K562 (cell line): Measurements from ENCODE around the gene DIP2B. TPM values are rescaled to one million over a fixed set of nuclear protein-coding genes. Genes with fewer than 3 reads are reported as not detected.

ENCODE experiments used
- ATAC-seq: fragments of 200-7000 bp; cut with Tn5 transposase; 3 replicates; pipeline ENCODE4 v1.9.1; 2020; ENCODE audit warnings: moderate library complexity
- BruUV-seq: library from RNA; stranded (reverse); fragments of 400-500 nt; replicated peaks from 2 replicates; lab custom pipeline; 2021; lab: Mats Ljungman, UMichigan
- CTCF ChIA-PET: fragments of 300-600 bp; formaldehyde crosslinking; extraction: SDS; loops from one replicate; lab custom pipeline; 2021; ENCODE audit warnings: low intra/inter-chr PET ratio; lab: Yijun Ruan, JAX
- POLR2A ChIA-PET: fragments of 300-600, 350-650 bp; sonication (Branson Sonifier 250); formaldehyde crosslinking; extraction: SDS; loops from one replicate; lab custom pipeline; 2021; ENCODE audit warnings: antibody characterized with exemption, inconsistent platforms; lab: Yijun Ruan, JAX
- DNase-seq, 4 experiments: peaks; one replicate each; pipeline versions ENCODE4 v3.0.0 to v3.0.0-alpha.2; 2011 to 2018; ENCODE audit warnings: low spot score in 3 of 4, mixed read lengths in 3 of 4; ENCODE audit errors: extremely low read depth in 1 of 4
- FAIRE-seq: peaks from 2 replicates; lab custom pipeline; 2011; peaks lifted over from hg19 to GRCh38; lab: Jason Lieb, UNC
- H2AFZ ChIP-seq: 2 replicates; pipeline ENCODE4 v1.6.0; 2011; ENCODE audit warnings: low read depth, low read length, control low read depth, inconsistent platforms
- H3K27ac ChIP-seq: fragments of 200-600 bp; 3 replicates; pipeline ENCODE4 v1.8.0; 2011; ENCODE audit warnings: low read depth, mild to moderate bottlenecking, control low read depth, inconsistent platforms, low read length, moderate library complexity, mixed read lengths; ENCODE audit errors: extremely low read depth
- H3K27me3 ChIP-seq, 2 experiments: fragments of 300-600 bp in 1 of 2; 2 replicates in 1 of 2; 3 replicates in 1 of 2; pipeline versions ENCODE4 v1.6.0 to v1.8.0; 2011; ENCODE audit warnings: inconsistent platforms in 2 of 2, low read length in 2 of 2, mild to moderate bottlenecking in 1 of 2, mixed read lengths in 1 of 2, moderate library complexity in 1 of 2; ENCODE audit not compliant: control insufficient read depth in 2 of 2, insufficient read depth in 2 of 2
- H3K36me3 ChIP-seq: fragments of 300-600 bp; 3 replicates; pipeline ENCODE4 v1.8.0; 2011; ENCODE audit warnings: mild to moderate bottlenecking, low read length, inconsistent platforms; ENCODE audit not compliant: control insufficient read depth, insufficient read depth
- H3K4me1 ChIP-seq, 2 experiments: fragments of 200-600 bp in 1 of 2; replicated peaks in 1 of 2; 2 replicates in 1 of 2; 3 replicates in 1 of 2; pipeline versions ENCODE4 v1.5.1 to v1.8.0; 2011; ENCODE audit warnings: inconsistent platforms in 2 of 2, low read length in 2 of 2, mild to moderate bottlenecking in 1 of 2, mixed read lengths in 1 of 2, moderate library complexity in 1 of 2; ENCODE audit not compliant: control insufficient read depth in 2 of 2, insufficient read depth in 2 of 2
- H3K4me2 ChIP-seq: 2 replicates; pipeline ENCODE4 v1.6.1; 2011; ENCODE audit warnings: low read length, control low read depth, inconsistent platforms, mixed read lengths; ENCODE audit not compliant: insufficient read depth
- H3K4me3 ChIP-seq: fragments of 200-600 bp; sonication (generic), shearing (Covaris generic); 2 replicates; pipeline ENCODE4 v1.5.1; 2016; ENCODE audit warnings: control low read depth, inconsistent platforms
- H3K79me2 ChIP-seq: fragments of 200-600 bp; 3 replicates; pipeline ENCODE4 v1.8.0; 2011; ENCODE audit warnings: low read length, inconsistent platforms; ENCODE audit not compliant: control insufficient read depth, insufficient read depth
- H3K9ac ChIP-seq, 2 experiments: 2 replicates each; pipeline versions ENCODE4 v1.6.0 to v1.6.1; 2011; ENCODE audit warnings: low read depth in 2 of 2, low read length in 2 of 2, control low read depth in 1 of 2, inconsistent platforms in 1 of 2, mild to moderate bottlenecking in 1 of 2, mixed read lengths in 1 of 2; ENCODE audit not compliant: insufficient read depth in 1 of 2
- H3K9me1 ChIP-seq: one replicate; pipeline ENCODE4 v1.6.0; 2011; ENCODE audit warnings: inconsistent platforms, mild to moderate bottlenecking, low read length, moderate library complexity; ENCODE audit not compliant: control insufficient read depth, insufficient read depth
- H3K9me3 ChIP-seq: replicated peaks from 2 replicates; pipeline ENCODE4 v1.5.1; 2011; ENCODE audit warnings: low read depth, low read length, inconsistent platforms; ENCODE audit not compliant: control insufficient read depth, insufficient read depth
- H4K20me1 ChIP-seq: replicated peaks from 2 replicates; pipeline ENCODE4 v1.6.1; 2011; ENCODE audit warnings: low read length, inconsistent platforms, mixed read lengths; ENCODE audit not compliant: control insufficient read depth, insufficient read depth
- BACH1 ChIP-seq: fragments of 200-800 bp; sonication (Bioruptor generic); IDR thresholded peaks from 2 replicates; pipeline ENCODE4 v1.6.1; 2016; ENCODE audit warnings: missing genetic modification characterization, missing compliant biosample characterization
- CBFB ChIP-seq: sonication (generic); formaldehyde crosslinking; IDR thresholded peaks from 2 replicates; pipeline ENCODE4 v1.4.0; 2020; ENCODE audit warnings: mild to moderate bottlenecking, missing genetic modification reagents
- EZH2 ChIP-seq: IDR thresholded peaks from 2 replicates; pipeline ENCODE4 v1.6.1; 2012; ENCODE audit warnings: low read depth, mild to moderate bottlenecking, inconsistent platforms, low read length, borderline replicate concordance
- HMGN3 ChIP-seq: IDR thresholded peaks from 2 replicates; pipeline ENCODE4 v1.6.1; 2011; ENCODE audit warnings: borderline replicate concordance, low read depth, mild to moderate bottlenecking, mixed read lengths, low read length; ENCODE audit not compliant: insufficient read length; ENCODE audit errors: extremely low read depth
- KDM4B ChIP-seq, 2 experiments: fragments of 450-650 bp in 1 of 2; sonication (generic) in 1 of 2; IDR thresholded peaks; 2 replicates each; pipeline ENCODE4 v1.6.1; 2016 to 2017; ENCODE audit warnings: borderline replicate concordance in 2 of 2, antibody characterized with exemption in 1 of 2, low read depth in 1 of 2, mild to moderate bottlenecking in 1 of 2
- KLF10 ChIP-seq: fragments of 250-450 bp; sonication (Bioruptor Pico); IDR thresholded peaks from 2 replicates; pipeline ENCODE4 v1.6.1; 2021; ENCODE audit warnings: matching md5 sums
- LEF1 ChIP-seq: fragments of 450-650 bp; IDR thresholded peaks from 2 replicates; pipeline ENCODE4 v1.6.1; 2016; ENCODE audit warnings: mild to moderate bottlenecking
- MEF2D ChIP-seq: conservative IDR thresholded peaks from 2 replicates; pipeline ENCODE4 v1.6.1; 2016; ENCODE audit warnings: low read depth, missing genetic modification characterization, missing compliant biosample characterization
- SMARCC2 ChIP-seq: fragments of 450-650 bp; IDR thresholded peaks from 2 replicates; pipeline ENCODE4 v1.6.1; 2017; ENCODE audit warnings: antibody characterized with exemption, moderate library complexity, mild to moderate bottlenecking, low read depth
- TAF15 ChIP-seq: fragments of 200-400 bp; formaldehyde crosslinking; IDR thresholded peaks from 2 replicates; pipeline ENCODE4 v1.6.1; 2017; ENCODE audit warnings: mild to moderate bottlenecking, low read depth, low read length, moderate library complexity
- ZC3H8 ChIP-seq: fragments of 450-650 bp; IDR thresholded peaks from 2 replicates; pipeline ENCODE4 v1.6.1; 2017
- ZFX ChIP-seq: sonication (generic); formaldehyde crosslinking; IDR thresholded peaks from 2 replicates; pipeline ENCODE4 v1.8.0; 2022; ENCODE audit warnings: mild to moderate bottlenecking, missing genetic modification reagents, moderate library complexity
- ZNF551 ChIP-seq: fragments of 250-450 bp; sonication (Bioruptor Pico); IDR thresholded peaks from 2 replicates; pipeline ENCODE4 v1.5.0; 2021; ENCODE audit warnings: mild to moderate bottlenecking, moderate library complexity
- ZNF695 ChIP-seq: fragments of 450-650 bp; formaldehyde crosslinking; IDR thresholded peaks from 2 replicates; pipeline ENCODE4 v1.4.0; 2020; ENCODE audit warnings: mild to moderate bottlenecking, moderate library complexity
- WGBS: fragments of 100-300 bp; shearing (Covaris generic); methylation state at CpG from one replicate; pipeline ENCODE4 v1.1.6; 2016; ENCODE audit warnings: low coverage, mixed read lengths; ENCODE audit not compliant: insufficient coverage; ENCODE audit errors: missing lambda C conversion rate; 5-methylcytosine and 5-hydroxymethylcytosine counted together
- in situ Hi-C: fragments of 300-500 bp; cut with MboI; formaldehyde crosslinking; loops from 4 replicates; pipeline ENCODE4 v1.15.0; 2018; ENCODE audit warnings: inconsistent platforms, mixed read lengths
- intact Hi-C: fragments of 100-400 bp; cut with micrococcal nuclease; formaldehyde crosslinking; loops from 2 replicates; pipeline ENCODE4 v1.14.2; 2022
- polyA plus RNA-seq, 8 experiments: library from polyadenylated mRNA; depleted of rRNA in 4 of 8; stranded (reverse) in 5 of 8; unstranded in 3 of 8; fragments of >200 nt; fragmentation: Nextera tagmentation in 2 of 8; fragmentation: Illumina TruSeq in 1 of 8; extraction: Ambion mirVana in 2 of 8; extraction: Trizol in 1 of 8; gene quantifications; 2 replicates each; pipeline versions ENCODE4 v1.2.1 to v1.2.3, GENCODE V29; 2011 to 2014; ENCODE audit warnings: inconsistent platforms in 1 of 8, missing spikeins in 1 of 8
- total RNA-seq, 7 experiments: library from RNA; depleted of rRNA in 6 of 7; stranded (reverse); fragments of >200 nt in 6 of 7; fragmentation: Illumina TruSeq in 2 of 7; extraction: Trizol in 2 of 7; gene quantifications; 2 replicates each; pipeline versions ENCODE4 v1.2.1 to v1.2.3, GENCODE V29; 2011 to 2021; ENCODE audit warnings: low replicate concordance in 1 of 7
- TF ChIP-seq, protein P1 (sequence below): IDR thresholded peaks from 2 replicates; pipeline ENCODE4 v1.6.1; 2016; ENCODE audit warnings: missing genetic modification characterization, missing compliant biosample characterization
- TF ChIP-seq, protein P2 (sequence below): fragments of 450-650 bp; formaldehyde crosslinking; IDR thresholded peaks from 2 replicates; pipeline ENCODE4 v1.4.0; 2020; ENCODE audit warnings: mild to moderate bottlenecking, moderate library complexity
- TF ChIP-seq, protein P3 (sequence below): fragments of 450-650 bp; formaldehyde crosslinking; IDR thresholded peaks from 2 replicates; pipeline ENCODE4 v1.4.0; 2022; ENCODE audit warnings: missing genetic modification characterization
- TF ChIP-seq, protein P4 (sequence below): fragments of 450-650 bp; IDR thresholded peaks from 2 replicates; pipeline ENCODE4 v1.6.1; 2017; ENCODE audit warnings: mild to moderate bottlenecking, moderate library complexity

The DIP2B gene
- total and polyA plus RNA-seq, 9 of the 15 experiments (the other 6 are each of a cell fraction or from before 2014, with no cell fraction given), result 4.6 to 26.1 (median 18.8) TPM

DNA sequence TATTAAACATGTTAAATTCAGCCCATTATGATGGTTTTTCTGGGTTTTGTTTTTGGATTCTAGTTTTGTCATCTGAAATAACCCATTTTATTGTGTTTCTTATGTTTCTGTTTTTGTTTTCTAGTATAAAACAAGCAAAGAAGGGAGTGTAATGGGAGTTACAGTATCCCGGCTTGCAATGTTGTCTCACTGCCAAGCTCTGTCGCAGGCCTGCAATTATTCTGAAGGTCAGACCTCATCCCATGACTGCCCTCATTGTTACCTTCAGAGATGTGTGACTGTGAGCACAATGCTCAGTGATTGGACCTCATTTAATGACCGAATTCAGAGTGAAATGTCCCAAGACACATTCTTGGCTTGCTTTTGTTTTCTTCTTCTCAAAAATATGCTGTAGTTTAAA lies 186.1 kb downstream of the DIP2B start (continued):
- no peak for TF ChIP-seq ZNF695 (CRISPR knock-in tag)
- no peak for TF ChIP-seq EZH2
- TF ChIP-seq BACH1 (tag), result no peak
- no peak for TF ChIP-seq CBFB (CRISPR knock-in tag)
- no peak for TF ChIP-seq ZNF551 (CRISPR knock-in tag)
- TF ChIP-seq, protein P1, sequence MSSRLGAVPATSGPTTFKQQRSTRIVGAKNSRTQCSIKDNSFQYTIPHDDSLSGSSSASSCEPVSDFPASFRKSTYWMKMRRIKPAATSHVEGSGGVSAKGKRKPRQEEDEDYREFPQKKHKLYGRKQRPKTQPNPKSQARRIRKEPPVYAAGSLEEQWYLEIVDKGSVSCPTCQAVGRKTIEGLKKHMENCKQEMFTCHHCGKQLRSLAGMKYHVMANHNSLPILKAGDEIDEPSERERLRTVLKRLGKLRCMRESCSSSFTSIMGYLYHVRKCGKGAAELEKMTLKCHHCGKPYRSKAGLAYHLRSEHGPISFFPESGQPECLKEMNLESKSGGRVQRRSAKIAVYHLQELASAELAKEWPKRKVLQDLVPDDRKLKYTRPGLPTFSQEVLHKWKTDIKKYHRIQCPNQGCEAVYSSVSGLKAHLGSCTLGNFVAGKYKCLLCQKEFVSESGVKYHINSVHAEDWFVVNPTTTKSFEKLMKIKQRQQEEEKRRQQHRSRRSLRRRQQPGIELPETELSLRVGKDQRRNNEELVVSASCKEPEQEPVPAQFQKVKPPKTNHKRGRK (tag), result no peak

DNA sequence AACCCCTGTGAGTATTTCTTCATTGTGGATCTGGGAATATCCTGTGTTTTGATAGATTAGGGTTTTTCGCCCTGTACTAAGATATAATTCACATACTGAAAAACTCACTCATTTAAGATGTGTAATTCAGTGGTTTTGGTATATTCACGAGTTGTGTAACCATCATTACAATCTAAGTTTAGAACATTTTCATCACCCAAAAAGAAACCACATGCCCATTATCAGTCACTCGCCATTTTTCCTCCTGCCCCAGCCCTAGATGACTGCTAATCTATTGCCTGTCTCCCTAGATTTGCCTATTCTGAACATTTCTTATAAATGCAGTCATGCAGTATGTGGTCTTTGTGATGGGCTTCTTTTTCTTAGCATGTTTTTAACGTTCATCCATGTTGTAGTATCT lies 191.2 kb downstream of the DIP2B start:
- WGBS, result 53% methylated on average over 4 of the region's 4 CpGs
- no peak for FAIRE-seq
- TF ChIP-seq HMGN3 (no peak), KDM4B (IDR thresholded peaks at IDR 0.05; ENCODE audit: borderline replicate concordance in 2 of 2, low read depth in 1 of 2) (no peak), ZFX (CRISPR knock-in tag) (no peak), ZC3H8 (no peak), TAF15 (no peak), MEF2D (no peak), LEF1 (no peak), SMARCC2 (no peak), KLF10 (CRISPR knock-in tag) (no peak)
- TF ChIP-seq, protein P2, sequence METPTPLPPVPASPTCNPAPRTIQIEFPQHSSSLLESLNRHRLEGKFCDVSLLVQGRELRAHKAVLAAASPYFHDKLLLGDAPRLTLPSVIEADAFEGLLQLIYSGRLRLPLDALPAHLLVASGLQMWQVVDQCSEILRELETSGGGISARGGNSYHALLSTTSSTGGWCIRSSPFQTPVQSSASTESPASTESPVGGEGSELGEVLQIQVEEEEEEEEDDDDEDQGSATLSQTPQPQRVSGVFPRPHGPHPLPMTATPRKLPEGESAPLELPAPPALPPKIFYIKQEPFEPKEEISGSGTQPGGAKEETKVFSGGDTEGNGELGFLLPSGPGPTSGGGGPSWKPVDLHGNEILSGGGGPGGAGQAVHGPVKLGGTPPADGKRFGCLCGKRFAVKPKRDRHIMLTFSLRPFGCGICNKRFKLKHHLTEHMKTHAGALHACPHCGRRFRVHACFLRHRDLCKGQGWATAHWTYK (CRISPR knock-in tag), result no peak
- TF ChIP-seq, protein P3, sequence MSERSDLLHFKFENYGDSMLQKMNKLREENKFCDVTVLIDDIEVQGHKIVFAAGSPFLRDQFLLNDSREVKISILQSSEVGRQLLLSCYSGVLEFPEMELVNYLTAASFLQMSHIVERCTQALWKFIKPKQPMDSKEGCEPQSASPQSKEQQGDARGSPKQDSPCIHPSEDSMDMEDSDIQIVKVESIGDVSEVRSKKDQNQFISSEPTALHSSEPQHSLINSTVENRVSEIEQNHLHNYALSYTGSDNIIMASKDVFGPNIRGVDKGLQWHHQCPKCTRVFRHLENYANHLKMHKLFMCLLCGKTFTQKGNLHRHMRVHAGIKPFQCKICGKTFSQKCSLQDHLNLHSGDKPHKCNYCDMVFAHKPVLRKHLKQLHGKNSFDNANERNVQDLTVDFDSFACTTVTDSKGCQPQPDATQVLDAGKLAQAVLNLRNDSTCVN (CRISPR knock-in tag), result no peak
- TF ChIP-seq, protein P4, sequence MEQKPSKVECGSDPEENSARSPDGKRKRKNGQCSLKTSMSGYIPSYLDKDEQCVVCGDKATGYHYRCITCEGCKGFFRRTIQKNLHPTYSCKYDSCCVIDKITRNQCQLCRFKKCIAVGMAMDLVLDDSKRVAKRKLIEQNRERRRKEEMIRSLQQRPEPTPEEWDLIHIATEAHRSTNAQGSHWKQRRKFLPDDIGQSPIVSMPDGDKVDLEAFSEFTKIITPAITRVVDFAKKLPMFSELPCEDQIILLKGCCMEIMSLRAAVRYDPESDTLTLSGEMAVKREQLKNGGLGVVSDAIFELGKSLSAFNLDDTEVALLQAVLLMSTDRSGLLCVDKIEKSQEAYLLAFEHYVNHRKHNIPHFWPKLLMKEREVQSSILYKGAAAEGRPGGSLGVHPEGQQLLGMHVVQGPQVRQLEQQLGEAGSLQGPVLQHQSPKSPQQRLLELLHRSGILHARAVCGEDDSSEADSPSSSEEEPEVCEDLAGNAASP, result no peak

More for the DNA sequence above, 191.2 kb downstream of the DIP2B start:
- H3K79me2 ChIP-seq, result no peaks in the 10 kb centered on the region
- H3K9ac ChIP-seq, result no peak overlapping the region
- H3K4me1 ChIP-seq, result no peaks in the 10 kb centered on the region
- no peaks in the 10 kb centered on the region for H3K9me3 ChIP-seq
- in situ Hi-C loops (no loop called here), intact Hi-C loops (no loop called here)
- DNase-seq (no peak), ATAC-seq (no peak)
- H2AFZ ChIP-seq, result no peak overlapping the region
- no peaks in the 10 kb centered on the region for H4K20me1 ChIP-seq
- H3K27me3 ChIP-seq, result no peaks in the 10 kb centered on the region
- H3K4me2 ChIP-seq, result no peak overlapping the region
- H3K36me3 ChIP-seq, result peaks cover 76% of the 10 kb centered on the region
- CTCF ChIA-PET, result no interaction called here
- H3K9me1 ChIP-seq, result no peaks in the 10 kb centered on the region
- no peak overlapping the region for H3K27ac ChIP-seq
- POLR2A ChIA-PET, result no interaction called here
- no peak overlapping the region for H3K4me3 ChIP-seq
- BruUV-seq, result no TSS peak
